Measurements from ENCODE around the gene CDC26. TPM values are rescaled to one million over a fixed set of nuclear protein-coding genes. Genes with fewer than 3 reads are reported as not detected.

Gene CDC26
- total RNA-seq, 2 experiments from 2014 or later = 28.0 to 30.4 TPM

GRCh38 chr9:113246928-113247327, 28.4 kb downstream of the CDC26 start:
- ChIA-PET POLR2A (interaction anchor here (0.5 kb wide), 1 partner anchor 235 kb away, joined by 3 read pairs; the partner anchor contains the start of gene ZNF883), CTCF (no interaction called here)
- peaks cover 7% of the 10 kb centered on the region for H3K9me3 Mint-ChIP-seq
- DNase-seq = no peak
- no peaks in the 10 kb centered on the region for H3K27me3 Mint-ChIP-seq
- no peak overlapping the region for H3K4me3 Mint-ChIP-seq
- H3K4me1 Mint-ChIP-seq (ENCODE audit: low read depth) = no peaks in the 10 kb centered on the region
- H3K36me3 Mint-ChIP-seq (ENCODE audit: low read depth) = peaks cover 9% of the 10 kb centered on the region
- no peak for ATAC-seq
- H3K27ac Mint-ChIP-seq = no peak overlapping the region
- TF ChIP-seq CTCF (IDR thresholded peaks at IDR 0.05) = no peak
- intact Hi-C loops (cut with micrococcal nuclease) = no loop called here

GRCh38 chr9:113245894-113246293, 29.5 kb downstream of the CDC26 start:
- H3K4me1 Mint-ChIP-seq (ENCODE audit: low read depth) = peaks cover 2% of the 10 kb centered on the region
- DNase-seq = no peak
- no peak for TF ChIP-seq CTCF (IDR thresholded peaks at IDR 0.05)
- H3K36me3 Mint-ChIP-seq (ENCODE audit: low read depth) = peaks cover 12% of the 10 kb centered on the region
- no peaks in the 10 kb centered on the region for H3K27me3 Mint-ChIP-seq
- intact Hi-C loops (cut with micrococcal nuclease) = no loop called here
- ChIA-PET CTCF (no interaction called here), POLR2A (interaction anchor here (1.0 kb wide), 1 partner anchor 22 kb away, joined by 3 read pairs; no protein-coding TSS in a partner anchor)
- peaks cover 7% of the 10 kb centered on the region for H3K9me3 Mint-ChIP-seq
- no peak overlapping the region for H3K27ac Mint-ChIP-seq
- no peak overlapping the region for H3K4me3 Mint-ChIP-seq
- ATAC-seq = no peak

GRCh38 chr9:113244556-113244955, 30.8 kb downstream of the CDC26 start:
- H3K36me3 Mint-ChIP-seq (ENCODE audit: low read depth) = peaks cover 9% of the 10 kb centered on the region
- peaks cover 4% of the 10 kb centered on the region for H3K4me1 Mint-ChIP-seq (ENCODE audit: low read depth)
- ChIA-PET POLR2A (interaction anchor here (0.6 kb wide), 1 partner anchor 7 kb away, joined by 3 read pairs; no protein-coding TSS in a partner anchor), CTCF (interaction anchor here (0.6 to 0.7 kb wide), 2 partner anchors 163 to 451 kb away, joined by 3 read pairs; no protein-coding TSS in a partner anchor)
- no peak for TF ChIP-seq CTCF (IDR thresholded peaks at IDR 0.05)
- H3K4me3 Mint-ChIP-seq = no peak overlapping the region
- peaks cover 4% of the 10 kb centered on the region for H3K9me3 Mint-ChIP-seq
- DNase-seq (no peak), ATAC-seq (no peak)
- H3K27me3 Mint-ChIP-seq = no peaks in the 10 kb centered on the region
- intact Hi-C loops (cut with micrococcal nuclease) = no loop called here
- H3K27ac Mint-ChIP-seq = no peak overlapping the region

- ChIA-PET POLR2A (no interaction called here), CTCF (interaction anchor here (0.7 to 0.8 kb wide), 2 partner anchors 14 to 19 kb away, joined by 3 to 4 read pairs; no protein-coding TSS in a partner anchor)
- Mint-ChIP-seq H3K4me1 (ENCODE audit: low read depth) (peaks cover 10% of the 10 kb centered on the region), H3K9me3 (no peaks in the 10 kb centered on the region), H3K27me3 (no peaks in the 10 kb centered on the region), H3K36me3 (ENCODE audit: low read depth) (peaks cover 2% of the 10 kb centered on the region), H3K4me3 (no peak overlapping the region), H3K27ac (no peak overlapping the region)
- no peak for TF ChIP-seq CTCF (IDR thresholded peaks at IDR 0.05)
- intact Hi-C loops (cut with micrococcal nuclease) = no loop called here
- no peak for DNase-seq
- ATAC-seq = no peak
These were observed 34.2 kb downstream of the CDC26 start for GRCh38 chr9:113241161-113241560.

- intact Hi-C loops (cut with micrococcal nuclease) = no loop called here
- ChIA-PET CTCF (interaction anchor here (1.1 kb wide), 1 partner anchor 20 kb away, joined by 3 read pairs; no protein-coding TSS in a partner anchor), POLR2A (interaction anchor here (1.8 kb wide), 1 partner anchor 17 kb away, joined by 4 read pairs; the partner anchor contains the start of gene SLC31A1)
- Mint-ChIP-seq H3K36me3 (ENCODE audit: low read depth) (peaks cover 2% of the 10 kb centered on the region), H3K4me3 (no peak overlapping the region), H3K27me3 (no peaks in the 10 kb centered on the region), H3K9me3 (no peaks in the 10 kb centered on the region), H3K4me1 (ENCODE audit: low read depth) (peaks cover 10% of the 10 kb centered on the region), H3K27ac (no peak overlapping the region)
- ATAC-seq = no peak
- no peak for TF ChIP-seq CTCF (IDR thresholded peaks at IDR 0.05)
- DNase-seq = no peak
These were observed 36.5 kb downstream of the CDC26 start for GRCh38 chr9:113238859-113239232.
